H9 (cell line): ENCODE data around the gene ERO1B. TPM values are rescaled to one million over a fixed set of nuclear protein-coding genes. Genes with fewer than 3 reads are reported as not detected.

ENCODE experiments used
- DNase-seq: peaks from one replicate; pipeline ENCODE4 v3.0.0-alpha.2; 2017
- H2AFZ ChIP-seq: one replicate; pipeline ENCODE4 v1.6.1; 2013; ENCODE audit warnings: mild to moderate bottlenecking, low read length, control low read depth, moderate library complexity
- H2AK5ac ChIP-seq: 2 replicates; pipeline ENCODE4 v1.6.1; 2013; ENCODE audit warnings: low read length, control low read depth, mixed read lengths; ENCODE audit not compliant: insufficient read length
- H2BK120ac ChIP-seq: one replicate; pipeline ENCODE4 v1.6.1; 2013; ENCODE audit warnings: low read depth, mild to moderate bottlenecking, low read length, control low read depth, inconsistent platforms; ENCODE audit not compliant: poor library complexity, severe bottlenecking
- H2BK12ac ChIP-seq: 2 replicates; pipeline ENCODE4 v1.6.1; 2013; ENCODE audit warnings: low read length, control low read depth, mixed read lengths, low read depth; ENCODE audit not compliant: insufficient read length
- H2BK15ac ChIP-seq: 2 replicates; pipeline ENCODE4 v1.6.1; 2013; ENCODE audit warnings: low read depth, low read length, control low read depth
- H2BK20ac ChIP-seq: one replicate; pipeline ENCODE4 v1.6.1; 2013; ENCODE audit warnings: low read depth, mild to moderate bottlenecking, low read length, control low read depth, inconsistent platforms; ENCODE audit not compliant: poor library complexity, severe bottlenecking
- H2BK5ac ChIP-seq: 2 replicates; pipeline ENCODE4 v1.6.1; 2013; ENCODE audit warnings: low read length, control low read depth, mixed read lengths; ENCODE audit not compliant: insufficient read length
- H3K14ac ChIP-seq: 2 replicates; pipeline ENCODE4 v1.6.1; 2013; ENCODE audit warnings: low read length, control low read depth; ENCODE audit not compliant: insufficient read depth
- H3K18ac ChIP-seq: 2 replicates; pipeline ENCODE4 v1.6.1; 2013; ENCODE audit warnings: low read depth, mild to moderate bottlenecking, mixed read lengths, low read length, control low read depth; ENCODE audit not compliant: insufficient read length
- H3K23ac ChIP-seq: 2 replicates; pipeline ENCODE4 v1.6.1; 2013; ENCODE audit warnings: low read length, control low read depth, mixed read lengths, low read depth; ENCODE audit not compliant: insufficient read length
- H3K23me2 ChIP-seq: 2 replicates; pipeline ENCODE4 v1.6.1; 2013; ENCODE audit warnings: low read depth, mild to moderate bottlenecking, mixed read lengths, low read length, control low read depth; ENCODE audit not compliant: insufficient read length, poor library complexity, severe bottlenecking
- H3K27ac ChIP-seq: 2 replicates; pipeline ENCODE4 v1.5.1; 2013; ENCODE audit warnings: low read length, control low read depth, mixed read lengths, low read depth; ENCODE audit not compliant: insufficient read length
- H3K27me3 ChIP-seq: 2 replicates; pipeline ENCODE4 v1.6.1; 2013; ENCODE audit warnings: low read length, control low read depth, inconsistent platforms; ENCODE audit not compliant: insufficient read depth
- H3K4ac ChIP-seq: 2 replicates; pipeline ENCODE4 v1.6.1; 2013; ENCODE audit warnings: low read depth, mild to moderate bottlenecking, control low read depth, inconsistent platforms, low read length, moderate library complexity
- H3K4me1 ChIP-seq: 2 replicates; pipeline ENCODE4 v1.6.1; 2013; ENCODE audit warnings: low read length, control low read depth, inconsistent platforms; ENCODE audit not compliant: insufficient read depth
- H3K4me2 ChIP-seq: 2 replicates; pipeline ENCODE4 v1.6.1; 2013; ENCODE audit warnings: low read length, control low read depth, mixed read lengths; ENCODE audit not compliant: insufficient read length, insufficient read depth
- H3K56ac ChIP-seq: 2 replicates; pipeline ENCODE4 v1.6.1; 2013; ENCODE audit warnings: low read depth, mild to moderate bottlenecking, mixed read lengths, low read length, control low read depth; ENCODE audit not compliant: insufficient read length
- H3K79me1 ChIP-seq: 2 replicates; pipeline ENCODE4 v1.6.1; 2013; ENCODE audit warnings: low read depth, mild to moderate bottlenecking, moderate library complexity, low read length, control low read depth, inconsistent platforms; ENCODE audit not compliant: insufficient read depth, poor library complexity, severe bottlenecking
- H3K79me2 ChIP-seq: 2 replicates; pipeline ENCODE4 v1.6.1; 2013; ENCODE audit warnings: low read length, control low read depth, inconsistent platforms; ENCODE audit not compliant: insufficient read depth
- H3K9ac ChIP-seq: 2 replicates; pipeline ENCODE4 v1.6.1; 2013; ENCODE audit warnings: low read length, control low read depth, mixed read lengths; ENCODE audit not compliant: insufficient read length; ENCODE audit errors: extremely low read depth
- H3K9me3 ChIP-seq: one replicate; pipeline ENCODE4 v1.6.1; 2013; ENCODE audit warnings: low read depth, low read length, inconsistent platforms; ENCODE audit not compliant: control insufficient read depth
- H3T11ph ChIP-seq: one replicate; pipeline ENCODE4 v1.6.1; 2013; ENCODE audit warnings: mild to moderate bottlenecking, low read length, control low read depth, inconsistent platforms
- H4K20me1 ChIP-seq: one replicate; pipeline ENCODE4 v1.6.1; 2013; ENCODE audit not compliant: control insufficient read depth, insufficient read length, insufficient read depth
- H4K5ac ChIP-seq: 2 replicates; pipeline ENCODE4 v1.6.1; 2013; ENCODE audit warnings: low read depth, mild to moderate bottlenecking, mixed read lengths, low read length, control low read depth; ENCODE audit not compliant: insufficient read length
- H4K8ac ChIP-seq: replicated peaks from 2 replicates; pipeline ENCODE4 v1.6.1; 2013; ENCODE audit warnings: low read length, control low read depth, mixed read lengths, low read depth; ENCODE audit not compliant: insufficient read length
- H4K91ac ChIP-seq: 2 replicates; pipeline ENCODE4 v1.6.1; 2013; ENCODE audit warnings: low read depth, mild to moderate bottlenecking, moderate library complexity, mixed read lengths, low read length, control low read depth; ENCODE audit not compliant: insufficient read length
- H3K27ac Mint-ChIP-seq, 3 experiments: 2 replicates in 2 of 3; 3 replicates in 1 of 3; pipeline ENCODE4 v1.8.0; 2020 to 2021; ENCODE audit warnings: mixed read lengths in 3 of 3, mild to moderate bottlenecking in 1 of 3, moderate library complexity in 1 of 3
- H3K27me3 Mint-ChIP-seq: 2 replicates; pipeline ENCODE4 v1.8.0; 2021; ENCODE audit warnings: low read depth, mild to moderate bottlenecking, moderate library complexity, mixed read lengths
- H3K36me3 Mint-ChIP-seq, 3 experiments: 2 replicates in 2 of 3; 3 replicates in 1 of 3; pipeline ENCODE4 v1.8.0; 2020 to 2021; ENCODE audit warnings: low read depth in 3 of 3, mixed read lengths in 3 of 3; ENCODE audit not compliant: insufficient read depth in 1 of 3
- H3K4me1 Mint-ChIP-seq, 2 experiments: 2 replicates each; pipeline ENCODE4 v1.8.0; 2020; ENCODE audit warnings: mixed read lengths in 2 of 2
- H3K4me3 Mint-ChIP-seq, 2 experiments: 2 replicates in 1 of 2; 3 replicates in 1 of 2; pipeline ENCODE4 v1.8.0; 2020 to 2021; ENCODE audit warnings: mild to moderate bottlenecking in 2 of 2, mixed read lengths in 2 of 2, moderate library complexity in 1 of 2
- H3K9me3 Mint-ChIP-seq, 2 experiments: 2 replicates in 1 of 2; 3 replicates in 1 of 2; pipeline ENCODE4 v1.8.0; 2020; ENCODE audit warnings: mild to moderate bottlenecking in 2 of 2, mixed read lengths in 2 of 2, moderate library complexity in 1 of 2
- CTCF ChIP-seq: fragments of 200-600 bp; sonication (generic); conservative IDR thresholded peaks from 3 replicates; pipeline ENCODE4 v1.8.0; 2021; ENCODE audit warnings: antibody characterized with exemption, mild to moderate bottlenecking
- WGBS: extraction: QIAGEN DNeasy Blood & Tissue Kit; methylation state at CpG from one replicate; pipeline ENCODE4 v1.1.7; 2013; ENCODE audit warnings: missing lambda C conversion rate, low lambda C conversion rate, mixed read lengths; ENCODE audit not compliant: insufficient read length; ENCODE audit errors: extremely low coverage; 5-methylcytosine and 5-hydroxymethylcytosine counted together
- total RNA-seq: library from RNA; stranded (reverse); gene quantifications from 2 replicates; pipeline ENCODE4 v1.2.1, GENCODE V29; 2021

ERO1B gene
- total RNA-seq, 1 experiment from 2014 or later = 1.5 TPM

GRCh38 chr1:236292425-236292824, 10.7 kb upstream of the ERO1B start:
- WGBS = no CpG with 5 or more reads among the region's 3 CpGs
- peaks cover 7 to 10% of the 10 kb centered on the region in 2 experiments; a peak in 3 of 4 replicates for H3K4me1 Mint-ChIP-seq

More at GRCh38 chr1:236292425-236292824, 10.7 kb upstream of the ERO1B start:
- no peak overlapping the region for H3T11ph ChIP-seq
- no peak overlapping the region for H2AFZ ChIP-seq
- Mint-ChIP-seq H3K4me3 (no peak overlapping the region), H3K27ac (no peak overlapping the region), H3K27me3 (no peaks in the 10 kb centered on the region), H3K36me3 (no peaks in the 10 kb centered on the region; a peak in 1 of 7 replicates), H3K9me3 (no peaks in the 10 kb centered on the region)
- no peaks in the 10 kb centered on the region for H3K27me3 ChIP-seq
- H3K79me1 ChIP-seq = no peaks in the 10 kb centered on the region
- no peaks in the 10 kb centered on the region for H3K23me2 ChIP-seq
- H3K56ac ChIP-seq = no peak overlapping the region
- no peak overlapping the region for H2AK5ac ChIP-seq
- H4K91ac ChIP-seq = no peak overlapping the region
- no peak overlapping the region for H4K8ac ChIP-seq
- no peak overlapping the region for H3K14ac ChIP-seq
- no peak overlapping the region for H3K18ac ChIP-seq
- H2BK120ac ChIP-seq = no peak overlapping the region
- no peak overlapping the region for H2BK15ac ChIP-seq
- no peak overlapping the region for H4K5ac ChIP-seq
- no peak overlapping the region for H2BK20ac ChIP-seq
- H4K20me1 ChIP-seq = no peaks in the 10 kb centered on the region
- H3K4me2 ChIP-seq = no peak overlapping the region
- no peaks in the 10 kb centered on the region for H3K9me3 ChIP-seq
- H3K9ac ChIP-seq = no peak overlapping the region
- no peak overlapping the region for H3K4ac ChIP-seq
- no peak for DNase-seq
- no peaks in the 10 kb centered on the region for H3K4me1 ChIP-seq
- no peak overlapping the region for H3K27ac ChIP-seq
- no peaks in the 10 kb centered on the region for H3K79me2 ChIP-seq
- no peak overlapping the region for H2BK5ac ChIP-seq
- no peak for TF ChIP-seq CTCF
- H3K23ac ChIP-seq = no peak overlapping the region
- H2BK12ac ChIP-seq = no peak overlapping the region
